H9 (cell line): Measurements from ENCODE around the gene ITPRIPL1. TPM values are rescaled to one million over a fixed set of nuclear protein-coding genes. Genes with fewer than 3 reads are reported as not detected.

Experiments used
- DNase-seq: peaks from one replicate; pipeline ENCODE4 v3.0.0-alpha.2; 2017
- H2AFZ ChIP-seq: one replicate; pipeline ENCODE4 v1.6.1; 2013; ENCODE audit warnings: mild to moderate bottlenecking, low read length, control low read depth, moderate library complexity
- H2AK5ac ChIP-seq: 2 replicates; pipeline ENCODE4 v1.6.1; 2013; ENCODE audit warnings: low read length, control low read depth, mixed read lengths; ENCODE audit not compliant: insufficient read length
- H2BK120ac ChIP-seq: one replicate; pipeline ENCODE4 v1.6.1; 2013; ENCODE audit warnings: low read depth, mild to moderate bottlenecking, low read length, control low read depth, inconsistent platforms; ENCODE audit not compliant: poor library complexity, severe bottlenecking
- H2BK12ac ChIP-seq: 2 replicates; pipeline ENCODE4 v1.6.1; 2013; ENCODE audit warnings: low read length, control low read depth, mixed read lengths, low read depth; ENCODE audit not compliant: insufficient read length
- H2BK15ac ChIP-seq: 2 replicates; pipeline ENCODE4 v1.6.1; 2013; ENCODE audit warnings: low read depth, low read length, control low read depth
- H2BK20ac ChIP-seq: one replicate; pipeline ENCODE4 v1.6.1; 2013; ENCODE audit warnings: low read depth, mild to moderate bottlenecking, low read length, control low read depth, inconsistent platforms; ENCODE audit not compliant: poor library complexity, severe bottlenecking
- H2BK5ac ChIP-seq: 2 replicates; pipeline ENCODE4 v1.6.1; 2013; ENCODE audit warnings: low read length, control low read depth, mixed read lengths; ENCODE audit not compliant: insufficient read length
- H3K14ac ChIP-seq: 2 replicates; pipeline ENCODE4 v1.6.1; 2013; ENCODE audit warnings: low read length, control low read depth; ENCODE audit not compliant: insufficient read depth
- H3K18ac ChIP-seq: 2 replicates; pipeline ENCODE4 v1.6.1; 2013; ENCODE audit warnings: low read depth, mild to moderate bottlenecking, mixed read lengths, low read length, control low read depth; ENCODE audit not compliant: insufficient read length
- H3K23ac ChIP-seq: 2 replicates; pipeline ENCODE4 v1.6.1; 2013; ENCODE audit warnings: low read length, control low read depth, mixed read lengths, low read depth; ENCODE audit not compliant: insufficient read length
- H3K23me2 ChIP-seq: 2 replicates; pipeline ENCODE4 v1.6.1; 2013; ENCODE audit warnings: low read depth, mild to moderate bottlenecking, mixed read lengths, low read length, control low read depth; ENCODE audit not compliant: insufficient read length, poor library complexity, severe bottlenecking
- H3K27ac ChIP-seq: 2 replicates; pipeline ENCODE4 v1.5.1; 2013; ENCODE audit warnings: low read length, control low read depth, mixed read lengths, low read depth; ENCODE audit not compliant: insufficient read length
- H3K27me3 ChIP-seq: 2 replicates; pipeline ENCODE4 v1.6.1; 2013; ENCODE audit warnings: low read length, control low read depth, inconsistent platforms; ENCODE audit not compliant: insufficient read depth
- H3K4ac ChIP-seq: 2 replicates; pipeline ENCODE4 v1.6.1; 2013; ENCODE audit warnings: low read depth, mild to moderate bottlenecking, control low read depth, inconsistent platforms, low read length, moderate library complexity
- H3K4me1 ChIP-seq: 2 replicates; pipeline ENCODE4 v1.6.1; 2013; ENCODE audit warnings: low read length, control low read depth, inconsistent platforms; ENCODE audit not compliant: insufficient read depth
- H3K4me2 ChIP-seq: 2 replicates; pipeline ENCODE4 v1.6.1; 2013; ENCODE audit warnings: low read length, control low read depth, mixed read lengths; ENCODE audit not compliant: insufficient read length, insufficient read depth
- H3K56ac ChIP-seq: 2 replicates; pipeline ENCODE4 v1.6.1; 2013; ENCODE audit warnings: low read depth, mild to moderate bottlenecking, mixed read lengths, low read length, control low read depth; ENCODE audit not compliant: insufficient read length
- H3K79me1 ChIP-seq: 2 replicates; pipeline ENCODE4 v1.6.1; 2013; ENCODE audit warnings: low read depth, mild to moderate bottlenecking, moderate library complexity, low read length, control low read depth, inconsistent platforms; ENCODE audit not compliant: insufficient read depth, poor library complexity, severe bottlenecking
- H3K79me2 ChIP-seq: 2 replicates; pipeline ENCODE4 v1.6.1; 2013; ENCODE audit warnings: low read length, control low read depth, inconsistent platforms; ENCODE audit not compliant: insufficient read depth
- H3K9ac ChIP-seq: 2 replicates; pipeline ENCODE4 v1.6.1; 2013; ENCODE audit warnings: low read length, control low read depth, mixed read lengths; ENCODE audit not compliant: insufficient read length; ENCODE audit errors: extremely low read depth
- H3K9me3 ChIP-seq: one replicate; pipeline ENCODE4 v1.6.1; 2013; ENCODE audit warnings: low read depth, low read length, inconsistent platforms; ENCODE audit not compliant: control insufficient read depth
- H3T11ph ChIP-seq: one replicate; pipeline ENCODE4 v1.6.1; 2013; ENCODE audit warnings: mild to moderate bottlenecking, low read length, control low read depth, inconsistent platforms
- H4K20me1 ChIP-seq: one replicate; pipeline ENCODE4 v1.6.1; 2013; ENCODE audit not compliant: control insufficient read depth, insufficient read length, insufficient read depth
- H4K5ac ChIP-seq: 2 replicates; pipeline ENCODE4 v1.6.1; 2013; ENCODE audit warnings: low read depth, mild to moderate bottlenecking, mixed read lengths, low read length, control low read depth; ENCODE audit not compliant: insufficient read length
- H4K8ac ChIP-seq: replicated peaks from 2 replicates; pipeline ENCODE4 v1.6.1; 2013; ENCODE audit warnings: low read length, control low read depth, mixed read lengths, low read depth; ENCODE audit not compliant: insufficient read length
- H4K91ac ChIP-seq: 2 replicates; pipeline ENCODE4 v1.6.1; 2013; ENCODE audit warnings: low read depth, mild to moderate bottlenecking, moderate library complexity, mixed read lengths, low read length, control low read depth; ENCODE audit not compliant: insufficient read length
- H3K27ac Mint-ChIP-seq, 3 experiments: 2 replicates in 2 of 3; 3 replicates in 1 of 3; pipeline ENCODE4 v1.8.0; 2020 to 2021; ENCODE audit warnings: mixed read lengths in 3 of 3, mild to moderate bottlenecking in 1 of 3, moderate library complexity in 1 of 3
- H3K27me3 Mint-ChIP-seq: 2 replicates; pipeline ENCODE4 v1.8.0; 2021; ENCODE audit warnings: low read depth, mild to moderate bottlenecking, moderate library complexity, mixed read lengths
- H3K36me3 Mint-ChIP-seq, 3 experiments: 2 replicates in 2 of 3; 3 replicates in 1 of 3; pipeline ENCODE4 v1.8.0; 2020 to 2021; ENCODE audit warnings: low read depth in 3 of 3, mixed read lengths in 3 of 3; ENCODE audit not compliant: insufficient read depth in 1 of 3
- H3K4me1 Mint-ChIP-seq, 2 experiments: 2 replicates each; pipeline ENCODE4 v1.8.0; 2020; ENCODE audit warnings: mixed read lengths in 2 of 2
- H3K4me3 Mint-ChIP-seq, 2 experiments: 2 replicates in 1 of 2; 3 replicates in 1 of 2; pipeline ENCODE4 v1.8.0; 2020 to 2021; ENCODE audit warnings: mild to moderate bottlenecking in 2 of 2, mixed read lengths in 2 of 2, moderate library complexity in 1 of 2
- H3K9me3 Mint-ChIP-seq, 2 experiments: 2 replicates in 1 of 2; 3 replicates in 1 of 2; pipeline ENCODE4 v1.8.0; 2020; ENCODE audit warnings: mild to moderate bottlenecking in 2 of 2, mixed read lengths in 2 of 2, moderate library complexity in 1 of 2
- CTCF ChIP-seq: fragments of 200-600 bp; sonication (generic); conservative IDR thresholded peaks from 3 replicates; pipeline ENCODE4 v1.8.0; 2021; ENCODE audit warnings: antibody characterized with exemption, mild to moderate bottlenecking
- WGBS: extraction: QIAGEN DNeasy Blood & Tissue Kit; methylation state at CpG from one replicate; pipeline ENCODE4 v1.1.7; 2013; ENCODE audit warnings: missing lambda C conversion rate, low lambda C conversion rate, mixed read lengths; ENCODE audit not compliant: insufficient read length; ENCODE audit errors: extremely low coverage; 5-methylcytosine and 5-hydroxymethylcytosine counted together
- total RNA-seq: library from RNA; stranded (reverse); gene quantifications from 2 replicates; pipeline ENCODE4 v1.2.1, GENCODE V29; 2021

The ITPRIPL1 gene
- total RNA-seq, 1 experiment from 2014 or later: 16.3 TPM

- Histone ChIP-seq H2BK15ac (no peak overlapping the region), H3K4me2 (no peak overlapping the region), H3K79me1 (no peaks in the 10 kb centered on the region), H3K27ac (no peak overlapping the region), H2AFZ (no peak overlapping the region), H2BK12ac (no peak overlapping the region), H3K4me1 (peaks cover 3% of the 10 kb centered on the region; the same call in 1 of the 2 replicates), H3T11ph (no peak overlapping the region), H2BK20ac (no peak overlapping the region), H4K91ac (no peak overlapping the region), H3K9ac (no peak overlapping the region), H3K18ac (no peak overlapping the region), H3K56ac (no peak overlapping the region), H2BK5ac (no peak overlapping the region), H2BK120ac (no peak overlapping the region), H3K9me3 (no peaks in the 10 kb centered on the region), H3K23ac (no peak overlapping the region), H4K20me1 (no peaks in the 10 kb centered on the region), H3K79me2 (peaks cover 5% of the 10 kb centered on the region; the same call in 1 of the 2 replicates), H4K5ac (no peak overlapping the region), H3K23me2 (peaks cover 9% of the 10 kb centered on the region), H3K4ac (no peak overlapping the region), H2AK5ac (no peak overlapping the region), H3K27me3 (no peaks in the 10 kb centered on the region), H3K14ac (no peak overlapping the region), H4K8ac (no peak overlapping the region)
- peaks cover 22 to 25% of the 10 kb centered on the region in 2 experiments for H3K4me1 Mint-ChIP-seq
- no peak for TF ChIP-seq CTCF
- H3K27ac Mint-ChIP-seq: no peak overlapping the region
- H3K27me3 Mint-ChIP-seq: peaks cover 4% of the 10 kb centered on the region
- no peaks in the 10 kb centered on the region; a peak in 1 of 5 replicates for H3K9me3 Mint-ChIP-seq
- H3K4me3 Mint-ChIP-seq: no peak overlapping the region
- DNase-seq: no peak
- peaks cover 12 to 16% (median 13%) of the 10 kb centered on the region in 3 experiments; a peak in 6 of 7 replicates for H3K36me3 Mint-ChIP-seq
- WGBS: no CpG with 5 or more reads among the region's 5 CpGs
Observed at GRCh38 chr2:96308248-96308647, 16.9 kb upstream of the ITPRIPL1 start.
